C4-2B (cell line): ENCODE data around the gene WWTR1.

Source experiments
- H3K27ac ChIP-seq: fragments of 450-650 bp; 2 replicates; pipeline ENCODE4 v1.5.1; 2017
- ZFX ChIP-seq: fragments of 450-650 bp; IDR thresholded peaks from 2 replicates; pipeline ENCODE4 v1.6.1; 2017
- TF ChIP-seq, protein P1 (sequence below): fragments of 450-650 bp; conservative IDR thresholded peaks from 2 replicates; pipeline ENCODE4 v1.5.1; 2017; ENCODE audit warnings: mild to moderate bottlenecking

The WWTR1 gene

DNA sequence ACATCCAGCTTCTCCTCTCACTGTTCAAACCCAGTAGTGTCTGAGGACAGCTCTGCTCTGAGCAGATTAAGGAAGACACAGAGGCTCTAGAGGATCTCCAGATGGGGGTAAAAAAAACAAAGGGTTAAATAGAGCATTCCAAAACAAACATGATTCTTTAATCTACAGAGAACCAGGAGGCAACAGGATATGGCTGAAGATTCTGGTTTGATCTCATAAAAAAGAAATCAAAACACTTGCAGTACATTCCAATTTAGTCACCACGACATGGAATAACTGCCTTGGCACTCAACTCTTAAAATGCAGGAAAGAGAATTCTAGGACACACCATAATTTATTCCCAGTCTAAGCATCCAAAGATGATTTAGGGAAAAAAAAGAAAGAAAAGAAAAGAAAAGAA lies 151.3 kb downstream of the WWTR1 start:
- no peak for TF ChIP-seq ZFX
- TF ChIP-seq, protein P1, sequence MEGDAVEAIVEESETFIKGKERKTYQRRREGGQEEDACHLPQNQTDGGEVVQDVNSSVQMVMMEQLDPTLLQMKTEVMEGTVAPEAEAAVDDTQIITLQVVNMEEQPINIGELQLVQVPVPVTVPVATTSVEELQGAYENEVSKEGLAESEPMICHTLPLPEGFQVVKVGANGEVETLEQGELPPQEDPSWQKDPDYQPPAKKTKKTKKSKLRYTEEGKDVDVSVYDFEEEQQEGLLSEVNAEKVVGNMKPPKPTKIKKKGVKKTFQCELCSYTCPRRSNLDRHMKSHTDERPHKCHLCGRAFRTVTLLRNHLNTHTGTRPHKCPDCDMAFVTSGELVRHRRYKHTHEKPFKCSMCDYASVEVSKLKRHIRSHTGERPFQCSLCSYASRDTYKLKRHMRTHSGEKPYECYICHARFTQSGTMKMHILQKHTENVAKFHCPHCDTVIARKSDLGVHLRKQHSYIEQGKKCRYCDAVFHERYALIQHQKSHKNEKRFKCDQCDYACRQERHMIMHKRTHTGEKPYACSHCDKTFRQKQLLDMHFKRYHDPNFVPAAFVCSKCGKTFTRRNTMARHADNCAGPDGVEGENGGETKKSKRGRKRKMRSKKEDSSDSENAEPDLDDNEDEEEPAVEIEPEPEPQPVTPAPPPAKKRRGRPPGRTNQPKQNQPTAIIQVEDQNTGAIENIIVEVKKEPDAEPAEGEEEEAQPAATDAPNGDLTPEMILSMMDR: no peak
- no peak overlapping the region for H3K27ac ChIP-seq

DNA sequence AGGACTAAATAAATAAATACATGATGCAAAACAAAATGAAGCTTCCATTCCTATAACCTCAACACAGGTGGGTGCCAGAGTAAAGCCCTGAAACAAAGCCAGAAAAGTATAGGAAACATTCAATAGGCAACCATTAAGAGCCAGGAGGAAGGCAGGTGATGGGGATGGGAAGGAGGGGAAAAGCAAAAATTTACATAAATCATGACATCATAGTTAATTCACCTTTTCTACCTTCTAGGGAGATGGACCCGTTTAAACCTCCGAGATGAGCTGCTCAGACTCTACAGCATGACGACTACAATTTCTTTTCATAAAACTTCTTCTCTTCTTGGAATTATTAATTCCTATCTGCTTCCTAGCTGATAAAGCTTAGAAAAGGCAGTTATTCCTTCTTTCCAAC lies 155.4 kb downstream of the WWTR1 start:
- no peak for TF ChIP-seq ZFX
- TF ChIP-seq, protein P1: no peak
- no peak overlapping the region for H3K27ac ChIP-seq

DNA sequence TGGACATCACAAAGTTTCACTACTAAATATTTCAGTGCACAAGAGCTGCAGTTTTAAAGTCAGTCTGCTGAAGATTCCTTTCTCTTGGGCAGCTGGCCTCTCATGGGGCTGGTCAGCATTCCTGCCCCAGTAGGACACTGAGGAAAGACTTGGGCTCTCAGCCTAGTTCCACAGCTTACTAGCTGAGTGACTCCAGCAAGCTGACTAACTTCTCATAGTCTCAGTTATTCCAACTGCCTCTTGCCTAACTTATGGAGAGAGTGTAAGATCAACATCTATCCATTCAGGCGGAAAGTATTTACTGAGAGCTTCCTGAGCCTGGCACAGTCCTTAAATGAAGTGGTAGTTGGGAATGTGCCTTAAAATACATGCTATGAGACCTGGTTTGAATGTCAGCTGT lies 156.3 kb downstream of the WWTR1 start:
- H3K27ac ChIP-seq: no peak overlapping the region
- TF ChIP-seq ZFX: no peak
- TF ChIP-seq, protein P1: no peak

DNA sequence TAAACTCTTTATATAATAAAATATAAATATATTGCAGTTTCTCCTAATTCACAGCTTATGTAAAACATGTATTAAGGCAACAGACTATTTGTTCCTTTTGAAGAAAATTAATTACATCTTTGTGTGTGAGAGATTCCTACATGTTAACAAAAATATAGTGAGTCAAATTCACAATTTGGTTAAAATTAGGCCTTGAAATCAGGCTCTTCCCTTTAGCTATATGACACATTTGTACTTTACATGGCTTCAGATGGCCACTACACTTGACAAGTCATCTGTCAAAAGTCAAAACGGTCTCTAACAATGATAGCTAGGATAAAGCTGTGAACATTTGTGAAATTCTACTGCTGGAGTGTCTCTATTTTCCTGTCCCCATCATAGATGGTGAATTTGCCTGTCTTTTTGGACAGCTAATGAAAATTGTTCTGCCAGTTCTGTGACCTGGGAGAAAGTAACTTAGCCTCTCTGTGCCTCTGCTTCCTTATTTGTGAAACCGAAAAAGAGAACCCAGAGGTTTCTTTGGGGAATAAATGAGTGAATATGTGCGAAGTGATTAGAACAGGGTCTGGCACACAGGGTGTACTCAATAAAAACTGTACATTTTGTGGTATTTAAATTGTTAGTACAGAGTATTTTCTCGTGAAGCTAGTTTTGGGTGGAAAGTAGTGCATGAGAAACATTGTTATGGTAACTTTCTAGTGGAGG lies 159.7 kb downstream of the WWTR1 start:
- TF ChIP-seq, protein P1: no peak
- TF ChIP-seq ZFX: no peak

DNA sequence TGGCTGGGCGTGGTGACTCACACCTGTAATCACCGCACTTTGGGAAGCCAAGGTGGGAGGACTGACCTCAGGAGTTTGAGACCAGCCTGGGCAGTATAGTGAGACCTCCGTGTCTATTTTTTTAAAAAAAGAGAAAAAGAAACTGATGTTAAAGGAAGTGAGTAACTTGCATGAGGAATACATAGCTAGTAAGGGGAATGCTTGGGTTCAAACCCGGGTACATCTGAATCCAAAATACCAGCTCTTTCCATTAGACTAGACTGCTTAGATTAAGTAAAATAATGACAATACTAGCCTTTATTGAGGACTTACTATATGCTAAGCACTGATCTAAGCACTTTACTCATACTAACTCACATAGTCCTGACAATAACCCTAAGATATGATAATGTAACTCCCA lies 160.9 kb downstream of the WWTR1 start:
- TF ChIP-seq, protein P1: no peak
- no peak for TF ChIP-seq ZFX
- no peak overlapping the region for H3K27ac ChIP-seq

More for the DNA sequence above, 159.7 kb downstream of the WWTR1 start:
- no peak overlapping the region for H3K27ac ChIP-seq

DNA sequence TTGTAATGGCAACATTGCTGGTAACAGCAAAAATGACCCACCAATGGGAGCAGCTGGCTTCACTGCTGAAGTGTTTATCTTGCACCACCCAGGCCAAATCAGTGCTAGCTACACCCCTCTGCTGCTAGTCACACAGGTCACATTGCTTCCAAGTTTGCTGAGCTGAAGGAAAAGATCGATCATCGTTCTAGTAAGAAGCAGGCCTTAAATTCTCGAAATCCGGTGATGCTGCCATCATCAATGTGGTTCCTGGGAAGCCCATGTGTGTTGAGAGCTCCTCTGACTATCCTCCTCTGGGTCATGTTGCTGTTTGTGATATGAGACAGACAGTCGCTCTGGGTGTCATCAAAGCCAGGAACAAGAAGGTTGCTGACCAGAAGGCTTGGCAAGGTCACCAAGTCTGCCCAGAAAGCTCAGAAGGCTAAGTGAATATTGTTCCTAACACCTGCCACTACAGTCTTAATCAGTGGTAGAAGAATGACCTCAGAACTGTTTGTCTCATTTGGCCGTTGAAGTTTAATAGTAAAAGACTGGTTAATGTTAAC lies 162.2 kb downstream of the WWTR1 start:
- H3K27ac ChIP-seq: no peak overlapping the region
- no peak for TF ChIP-seq ZFX
- TF ChIP-seq, protein P1: no peak

DNA sequence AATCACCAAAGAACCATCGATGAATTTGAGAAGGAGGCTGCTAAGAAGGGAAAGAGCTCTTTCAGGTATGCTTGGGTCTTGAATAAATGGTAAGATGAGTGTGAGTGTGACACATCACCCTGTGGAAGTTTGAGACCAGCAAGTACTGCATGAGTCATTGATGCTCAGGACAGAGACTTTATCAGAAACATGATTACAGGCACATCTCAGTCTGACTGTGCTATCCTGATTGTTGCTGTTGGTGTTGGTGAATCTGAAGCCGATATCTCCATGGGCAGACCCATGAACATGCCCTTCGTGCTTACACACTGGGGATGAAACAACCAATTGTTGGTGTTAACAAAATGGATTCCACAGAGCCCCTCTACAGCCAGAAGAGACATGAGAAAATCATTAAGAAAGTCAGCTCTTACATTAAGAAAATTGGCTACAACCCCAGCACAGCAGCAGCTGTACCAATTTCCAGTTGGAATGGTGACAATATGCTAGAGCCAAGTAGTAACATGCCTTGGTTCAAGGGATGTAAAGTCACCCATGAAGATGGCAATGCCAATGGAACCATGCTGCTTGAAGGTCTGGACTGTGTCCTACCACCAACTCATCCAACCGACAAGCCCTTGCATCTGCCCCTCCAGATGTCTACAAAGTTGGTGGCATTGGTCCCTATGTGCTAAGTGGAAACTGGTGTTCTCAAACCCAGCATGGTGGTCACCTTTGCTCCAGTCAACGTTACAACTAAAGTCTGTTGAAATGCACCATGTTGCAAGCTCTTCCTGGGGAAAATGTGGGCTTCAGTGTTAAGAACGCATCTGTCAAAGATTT lies 162.9 kb downstream of the WWTR1 start:
- TF ChIP-seq, protein P1: no peak
- no peak for TF ChIP-seq ZFX
- no peak overlapping the region for H3K27ac ChIP-seq
